ENCODE measurements around the gene FGFR3. TPM values are rescaled to one million over a fixed set of nuclear protein-coding genes. Genes with fewer than 3 reads are reported as not detected.

Gene FGFR3
- total and polyA plus RNA-seq, 3 experiments from 2014 or later, result 0.07 TPM; not detected in 2

GRCh38 chr4:1768367-1769034 lies 24.6 kb upstream of the FGFR3 start:
- Mint-ChIP-seq H3K27ac (no peak overlapping the region), H3K9me3 (no peaks in the 10 kb centered on the region), H3K4me3 (peak overlapping the region in 5 of 7 donors; percentile 41 to 78 (median 65)), H3K4me1 (peaks cover 0 to 15% (median 2%) of the 10 kb centered on the region in 3 donors), H3K36me3 (no peaks in the 10 kb centered on the region), H3K27me3 (peaks cover 1 to 24% of the 10 kb centered on the region in 2 donors)
- Histone ChIP-seq H3K4me3 (ENCODE audit: low read length) (no peak overlapping the region), H3K27ac (ENCODE audit: low read depth, low read length) (no peak overlapping the region), H3K27me3 (ENCODE audit: insufficient read depth, low read length, poor library complexity, severe bottlenecking) (no peaks in the 10 kb centered on the region), H3K36me3 (ENCODE audit: insufficient read depth, low read length) (no peaks in the 10 kb centered on the region), H3K9me3 (ENCODE audit: low read length) (no peaks in the 10 kb centered on the region), H3K4me1 (ENCODE audit: insufficient read depth, low read length) (no peaks in the 10 kb centered on the region)
- ChIA-PET POLR2A (no interaction called here), CTCF (no interaction called here)
- DNase-seq, result no peak

GRCh38 chr4:1769692-1770091 lies 23.4 kb upstream of the FGFR3 start:
- Histone ChIP-seq H3K27me3 (ENCODE audit: insufficient read depth, low read length, poor library complexity, severe bottlenecking) (no peaks in the 10 kb centered on the region), H3K27ac (ENCODE audit: low read depth, low read length) (no peak overlapping the region), H3K36me3 (ENCODE audit: insufficient read depth, low read length) (no peaks in the 10 kb centered on the region), H3K4me3 (ENCODE audit: low read length) (no peak overlapping the region), H3K4me1 (ENCODE audit: insufficient read depth, low read length) (no peaks in the 10 kb centered on the region), H3K9me3 (ENCODE audit: low read length) (no peaks in the 10 kb centered on the region)
- Mint-ChIP-seq H3K4me3 (no peak overlapping the region), H3K9me3 (no peaks in the 10 kb centered on the region), H3K27me3 (peaks cover 1 to 22% of the 10 kb centered on the region in 2 donors), H3K36me3 (no peaks in the 10 kb centered on the region), H3K4me1 (peaks cover 0 to 15% (median 2%) of the 10 kb centered on the region in 3 donors), H3K27ac (no peak overlapping the region)
- POLR2A ChIA-PET, result no interaction called here
- CTCF ChIA-PET, result no interaction called here
- DNase-seq, result no peak

- Mint-ChIP-seq H3K36me3 (no peaks in the 10 kb centered on the region), H3K9me3 (no peaks in the 10 kb centered on the region), H3K4me1 (peaks cover 0 to 15% (median 2%) of the 10 kb centered on the region in 3 donors), H3K27ac (no peak overlapping the region), H3K27me3 (peaks cover 1 to 18% of the 10 kb centered on the region in 2 donors), H3K4me3 (no peak overlapping the region)
- Histone ChIP-seq H3K27me3 (ENCODE audit: insufficient read depth, low read length, poor library complexity, severe bottlenecking) (no peaks in the 10 kb centered on the region), H3K4me1 (ENCODE audit: insufficient read depth, low read length) (no peaks in the 10 kb centered on the region), H3K4me3 (ENCODE audit: low read length) (no peak overlapping the region), H3K36me3 (ENCODE audit: insufficient read depth, low read length) (no peaks in the 10 kb centered on the region), H3K27ac (ENCODE audit: low read depth, low read length) (no peak overlapping the region), H3K9me3 (ENCODE audit: low read length) (no peaks in the 10 kb centered on the region)
- CTCF ChIA-PET, result no interaction called here
- no peak for DNase-seq
- POLR2A ChIA-PET, result no interaction called here
Measured at GRCh38 chr4:1770245-1770644, 22.8 kb upstream of the FGFR3 start.

GRCh38 chr4:1770791-1771231 lies 22.3 kb upstream of the FGFR3 start:
- no peak overlapping the region for H3K27ac Mint-ChIP-seq
- peaks cover 0 to 10% (median 2%) of the 10 kb centered on the region in 3 donors for H3K4me1 Mint-ChIP-seq
- no peaks in the 10 kb centered on the region for H3K27me3 ChIP-seq (ENCODE audit: insufficient read depth, low read length, poor library complexity, severe bottlenecking)
- H3K9me3 Mint-ChIP-seq, result no peaks in the 10 kb centered on the region
- H3K27ac ChIP-seq (ENCODE audit: low read depth, low read length), result no peak overlapping the region
- no peaks in the 10 kb centered on the region for H3K36me3 ChIP-seq (ENCODE audit: insufficient read depth, low read length)
- H3K27me3 Mint-ChIP-seq, result peaks cover 0 to 14% of the 10 kb centered on the region in 2 donors
- no peaks in the 10 kb centered on the region for H3K4me1 ChIP-seq (ENCODE audit: insufficient read depth, low read length)
- no peaks in the 10 kb centered on the region for H3K36me3 Mint-ChIP-seq
- no peak for DNase-seq
- H3K9me3 ChIP-seq (ENCODE audit: low read length), result no peaks in the 10 kb centered on the region
- no peak overlapping the region for H3K4me3 Mint-ChIP-seq
- ChIA-PET CTCF (no interaction called here), POLR2A (no interaction called here)
- H3K4me3 ChIP-seq (ENCODE audit: low read length), result no peak overlapping the region

- no peak overlapping the region for H3K27ac ChIP-seq (ENCODE audit: low read depth, low read length)
- Mint-ChIP-seq H3K36me3 (no peaks in the 10 kb centered on the region), H3K4me1 (peaks cover 0 to 10% (median 2%) of the 10 kb centered on the region in 3 donors), H3K4me3 (peak overlapping the region in 1 of 7 donors; percentile 44), H3K27ac (no peak overlapping the region), H3K27me3 (peaks cover 0 to 14% of the 10 kb centered on the region in 2 donors), H3K9me3 (no peaks in the 10 kb centered on the region)
- no peak for DNase-seq
- no peaks in the 10 kb centered on the region for H3K36me3 ChIP-seq (ENCODE audit: insufficient read depth, low read length)
- no peaks in the 10 kb centered on the region for H3K4me1 ChIP-seq (ENCODE audit: insufficient read depth, low read length)
- POLR2A ChIA-PET, result no interaction called here
- CTCF ChIA-PET, result no interaction called here
- no peaks in the 10 kb centered on the region for H3K27me3 ChIP-seq (ENCODE audit: insufficient read depth, low read length, poor library complexity, severe bottlenecking)
- no peaks in the 10 kb centered on the region for H3K9me3 ChIP-seq (ENCODE audit: low read length)
- H3K4me3 ChIP-seq (ENCODE audit: low read length), result no peak overlapping the region
Measured at GRCh38 chr4:1771555-1772305, 21.4 kb upstream of the FGFR3 start.

- H3K27ac ChIP-seq (ENCODE audit: low read depth, low read length), result no peak overlapping the region
- no peak overlapping the region for H3K4me3 Mint-ChIP-seq
- no peak for DNase-seq
- H3K27ac Mint-ChIP-seq, result no peak overlapping the region
- no peaks in the 10 kb centered on the region for H3K27me3 ChIP-seq (ENCODE audit: insufficient read depth, low read length, poor library complexity, severe bottlenecking)
- H3K36me3 Mint-ChIP-seq, result no peaks in the 10 kb centered on the region
- ChIA-PET POLR2A (no interaction called here), CTCF (no interaction called here)
- peaks cover 0 to 8% (median 2%) of the 10 kb centered on the region in 3 donors for H3K4me1 Mint-ChIP-seq
- no peaks in the 10 kb centered on the region for H3K9me3 Mint-ChIP-seq
- H3K4me3 ChIP-seq (ENCODE audit: low read length), result no peak overlapping the region
- no peaks in the 10 kb centered on the region for H3K9me3 ChIP-seq (ENCODE audit: low read length)
- no peaks in the 10 kb centered on the region for H3K36me3 ChIP-seq (ENCODE audit: insufficient read depth, low read length)
- H3K27me3 Mint-ChIP-seq, result peaks cover 0 to 12% of the 10 kb centered on the region in 2 donors
- H3K4me1 ChIP-seq (ENCODE audit: insufficient read depth, low read length), result no peaks in the 10 kb centered on the region
Measured at GRCh38 chr4:1772853-1773538, 20.1 kb upstream of the FGFR3 start.

- no peak overlapping the region for H3K4me3 ChIP-seq (ENCODE audit: low read length)
- H3K9me3 ChIP-seq (ENCODE audit: low read length), result no peaks in the 10 kb centered on the region
- H3K27ac ChIP-seq (ENCODE audit: low read depth, low read length), result no peak overlapping the region
- DNase-seq, result no peak
- no peaks in the 10 kb centered on the region for H3K27me3 ChIP-seq (ENCODE audit: insufficient read depth, low read length, poor library complexity, severe bottlenecking)
- Mint-ChIP-seq H3K27ac (no peak overlapping the region), H3K27me3 (peaks cover under 1 to 5% of the 10 kb centered on the region in 2 donors), H3K36me3 (no peaks in the 10 kb centered on the region), H3K4me3 (no peak overlapping the region), H3K4me1 (peaks cover 0 to 3% (median 0%) of the 10 kb centered on the region in 3 donors), H3K9me3 (no peaks in the 10 kb centered on the region)
- ChIA-PET POLR2A (no interaction called here), CTCF (no interaction called here)
- no peaks in the 10 kb centered on the region for H3K36me3 ChIP-seq (ENCODE audit: insufficient read depth, low read length)
- no peaks in the 10 kb centered on the region for H3K4me1 ChIP-seq (ENCODE audit: insufficient read depth, low read length)
Measured at GRCh38 chr4:1773754-1774153, 19.3 kb upstream of the FGFR3 start.

All from CD8-positive, alpha-beta memory T cell (primary cell).